ENCODE data around the gene OTULIN.

Gene OTULIN

GRCh38 chr5:14665101-14665822 lies 744 bp downstream of the OTULIN start:
- ATAC-seq, result peak; percentile 12; the same call in 2 of the 3 replicates

DNA sequence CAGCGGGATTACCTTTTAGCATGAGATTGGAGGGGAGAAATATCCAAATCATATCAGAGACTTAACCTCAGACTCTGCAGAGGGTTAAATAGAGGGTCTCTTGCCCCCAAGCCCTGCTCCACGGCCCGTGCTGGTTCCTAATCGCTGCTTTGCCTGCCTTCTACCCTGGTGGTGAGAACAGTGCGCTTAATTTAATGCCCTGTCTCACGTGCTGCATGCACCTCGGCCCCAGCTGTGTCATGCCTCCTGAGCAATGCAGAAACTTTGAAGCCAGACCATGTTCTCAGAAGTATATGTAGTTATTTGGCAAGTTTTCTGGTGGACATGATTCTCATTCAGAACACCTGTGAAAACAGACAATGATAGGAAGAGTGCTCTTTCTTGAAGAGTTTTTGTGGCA lies 1.4 kb downstream of the OTULIN start:
- TF ChIP-seq, protein P1, sequence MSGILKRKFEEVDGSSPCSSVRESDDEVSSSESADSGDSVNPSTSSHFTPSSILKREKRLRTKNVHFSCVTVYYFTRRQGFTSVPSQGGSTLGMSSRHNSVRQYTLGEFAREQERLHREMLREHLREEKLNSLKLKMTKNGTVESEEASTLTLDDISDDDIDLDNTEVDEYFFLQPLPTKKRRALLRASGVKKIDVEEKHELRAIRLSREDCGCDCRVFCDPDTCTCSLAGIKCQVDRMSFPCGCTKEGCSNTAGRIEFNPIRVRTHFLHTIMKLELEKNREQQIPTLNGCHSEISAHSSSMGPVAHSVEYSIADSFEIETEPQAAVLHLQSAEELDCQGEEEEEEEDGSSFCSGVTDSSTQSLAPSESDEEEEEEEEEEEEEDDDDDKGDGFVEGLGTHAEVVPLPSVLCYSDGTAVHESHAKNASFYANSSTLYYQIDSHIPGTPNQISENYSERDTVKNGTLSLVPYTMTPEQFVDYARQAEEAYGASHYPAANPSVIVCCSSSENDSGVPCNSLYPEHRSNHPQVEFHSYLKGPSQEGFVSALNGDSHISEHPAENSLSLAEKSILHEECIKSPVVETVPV (CRISPR knock-in tag; IDR thresholded peaks at IDR 0.05), result no peak
- 0 out of 3 replicates have a peak, but pooled peaks have one; percentile 5 for ATAC-seq

More at GRCh38 chr5:14665101-14665822, 744 bp downstream of the OTULIN start:
- TF ChIP-seq, protein P2, sequence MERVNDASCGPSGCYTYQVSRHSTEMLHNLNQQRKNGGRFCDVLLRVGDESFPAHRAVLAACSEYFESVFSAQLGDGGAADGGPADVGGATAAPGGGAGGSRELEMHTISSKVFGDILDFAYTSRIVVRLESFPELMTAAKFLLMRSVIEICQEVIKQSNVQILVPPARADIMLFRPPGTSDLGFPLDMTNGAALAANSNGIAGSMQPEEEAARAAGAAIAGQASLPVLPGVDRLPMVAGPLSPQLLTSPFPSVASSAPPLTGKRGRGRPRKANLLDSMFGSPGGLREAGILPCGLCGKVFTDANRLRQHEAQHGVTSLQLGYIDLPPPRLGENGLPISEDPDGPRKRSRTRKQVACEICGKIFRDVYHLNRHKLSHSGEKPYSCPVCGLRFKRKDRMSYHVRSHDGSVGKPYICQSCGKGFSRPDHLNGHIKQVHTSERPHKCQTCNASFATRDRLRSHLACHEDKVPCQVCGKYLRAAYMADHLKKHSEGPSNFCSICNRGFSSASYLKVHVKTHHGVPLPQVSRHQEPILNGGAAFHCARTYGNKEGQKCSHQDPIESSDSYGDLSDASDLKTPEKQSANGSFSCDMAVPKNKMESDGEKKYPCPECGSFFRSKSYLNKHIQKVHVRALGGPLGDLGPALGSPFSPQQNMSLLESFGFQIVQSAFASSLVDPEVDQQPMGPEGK (CRISPR knock-in tag; IDR thresholded peaks at IDR 0.05; ENCODE audit: borderline replicate concordance), result no peak
- TF ChIP-seq TOX (CRISPR knock-in tag; IDR thresholded peaks at IDR 0.05; ENCODE audit: borderline replicate concordance), result no peak
- no peak for TF ChIP-seq SNAI2 (CRISPR knock-in tag; IDR thresholded peaks at IDR 0.05)

- no peak for TF ChIP-seq ZFP30 (CRISPR knock-in tag; IDR thresholded peaks at IDR 0.05)
- ATAC-seq, result no peak
Measured at GRCh38 chr5:14666357-14666756, 1.8 kb downstream of the OTULIN start.

DNA sequence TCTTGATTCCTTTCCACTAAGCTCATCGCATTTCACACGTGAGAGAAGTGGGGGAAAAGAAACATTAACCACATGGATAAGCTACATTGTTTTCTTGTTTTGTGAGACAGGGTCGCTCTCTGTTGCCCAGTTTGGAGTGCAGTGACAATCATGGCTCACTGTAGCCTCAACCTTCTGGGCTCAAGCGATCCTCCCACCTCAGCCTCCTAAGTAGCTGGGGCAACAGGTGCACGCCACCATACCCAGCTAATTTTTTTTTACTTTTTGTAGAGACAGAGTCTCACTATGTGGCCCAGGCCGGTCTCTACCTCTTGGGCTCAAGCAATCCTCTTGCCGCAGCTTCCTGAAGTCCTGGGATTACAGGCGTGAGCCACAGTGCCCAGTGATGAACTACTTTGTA lies 2.8 kb downstream of the OTULIN start:
- no peak for ATAC-seq
- TF ChIP-seq CREB5 (CRISPR knock-in tag; IDR thresholded peaks at IDR 0.05; ENCODE audit: low read depth) (no peak), ZNF565 (CRISPR knock-in tag; conservative IDR thresholded peaks at IDR 0.05; ENCODE audit: low read depth) (no peak), GLIS3 (CRISPR knock-in tag; IDR thresholded peaks at IDR 0.05) (no peak), ISL1 (CRISPR knock-in tag; IDR thresholded peaks at IDR 0.05) (no peak), PPARA (CRISPR knock-in tag; IDR thresholded peaks at IDR 0.05; ENCODE audit: borderline replicate concordance) (no peak)
- TF ChIP-seq, protein P1 (CRISPR knock-in tag; IDR thresholded peaks at IDR 0.05), result no peak

DNA sequence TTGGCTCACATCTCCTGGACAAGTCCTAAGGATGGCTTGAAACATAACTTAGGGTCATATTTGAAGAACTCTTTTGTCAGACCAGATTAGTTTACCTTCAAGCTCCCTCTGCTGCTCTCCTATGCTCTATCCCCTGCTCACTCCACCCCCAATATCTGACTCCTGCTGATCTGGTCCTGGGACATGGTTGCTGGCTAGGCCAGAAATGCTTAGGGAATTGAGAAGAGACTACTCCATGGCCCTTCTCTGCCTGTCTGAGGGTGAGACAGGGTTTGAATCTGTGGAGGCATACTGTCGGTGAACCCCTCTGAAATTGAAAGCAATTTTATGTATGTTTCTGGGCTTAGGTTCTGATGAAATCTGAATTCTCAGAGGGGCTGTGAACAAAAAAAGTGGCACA lies 3.3 kb downstream of the OTULIN start:
- ATAC-seq, result no peak
- TF ChIP-seq SNAI2 (CRISPR knock-in tag; IDR thresholded peaks at IDR 0.05) (no peak), ISL1 (CRISPR knock-in tag; IDR thresholded peaks at IDR 0.05) (no peak), ESRRG (CRISPR knock-in tag; IDR thresholded peaks at IDR 0.05) (no peak), PPARA (CRISPR knock-in tag; IDR thresholded peaks at IDR 0.05; ENCODE audit: borderline replicate concordance) (no peak), CREB5 (CRISPR knock-in tag; IDR thresholded peaks at IDR 0.05; ENCODE audit: low read depth) (no peak), POU6F1 (CRISPR knock-in tag; IDR thresholded peaks at IDR 0.05; ENCODE audit: borderline replicate concordance, low read depth) (no peak), ZNF8 (CRISPR knock-in tag; IDR thresholded peaks at IDR 0.05) (no peak), ZFP30 (CRISPR knock-in tag; IDR thresholded peaks at IDR 0.05) (no peak), ZFP3 (CRISPR knock-in tag; IDR thresholded peaks at IDR 0.05) (no peak), RARB (CRISPR knock-in tag; IDR thresholded peaks at IDR 0.05) (no peak), TCF4 (CRISPR knock-in tag; IDR thresholded peaks at IDR 0.05; ENCODE audit: borderline replicate concordance) (no peak), ARNTL (CRISPR knock-in tag; IDR thresholded peaks at IDR 0.05; ENCODE audit: borderline replicate concordance, low read depth) (no peak), OSR1 (CRISPR knock-in tag; IDR thresholded peaks at IDR 0.05) (no peak), ZNF70 (CRISPR knock-in tag; IDR thresholded peaks at IDR 0.05) (no peak), GLIS3 (CRISPR knock-in tag; IDR thresholded peaks at IDR 0.05) (no peak)
- TF ChIP-seq, protein P2 (CRISPR knock-in tag; IDR thresholded peaks at IDR 0.05; ENCODE audit: borderline replicate concordance), result no peak

All from SK-N-SH treated with all-trans-retinoic acid at 6 μM for 48 hours (cell line).